SK-N-DZ (cell line): ENCODE results near the gene NNMT.

Experiments
- DNase-seq: peaks from one replicate; pipeline ENCODE4 v3.0.0-alpha.2; 2015; ENCODE audit warnings: low spot score

Gene NNMT

DNA sequence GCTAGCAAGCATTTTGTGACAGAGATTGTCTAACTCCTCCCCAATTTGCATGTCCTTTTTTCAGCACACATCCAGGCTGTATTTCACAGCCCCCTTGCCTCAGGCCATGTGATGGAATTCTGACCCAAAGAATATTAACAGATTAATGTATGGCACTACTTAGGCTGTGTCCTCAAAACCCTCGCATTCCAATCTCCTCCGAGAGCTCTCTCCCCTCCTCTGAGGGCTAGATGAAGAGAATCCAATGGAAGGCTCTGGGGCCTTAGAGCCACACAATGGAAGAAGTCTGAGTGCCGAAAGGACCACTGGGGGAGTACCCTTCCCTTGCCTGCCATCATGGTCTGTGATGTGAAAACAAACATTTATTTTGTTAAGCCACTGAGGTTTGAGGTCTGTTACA is 13.7 kb upstream of the NNMT start:
- no peak for DNase-seq

DNA sequence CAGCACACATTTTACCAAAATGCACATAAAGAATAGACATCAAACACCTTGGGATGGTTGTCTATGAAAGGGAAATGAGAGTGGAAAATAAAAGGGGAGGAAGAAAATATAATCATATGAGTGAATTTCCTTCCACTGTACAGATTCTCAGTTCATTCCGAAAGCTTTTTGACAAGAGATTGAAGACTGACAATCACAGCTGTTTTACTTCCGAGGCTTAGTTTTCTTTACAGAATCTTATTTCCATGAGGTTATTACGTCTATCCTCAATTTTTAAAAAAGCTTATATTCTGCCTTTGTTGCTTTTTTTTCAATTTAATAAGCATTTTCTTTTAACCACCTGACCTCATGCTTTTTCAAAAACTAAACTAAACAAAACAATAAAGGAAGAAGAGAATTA is 12.8 kb upstream of the NNMT start:
- DNase-seq: no peak

DNA sequence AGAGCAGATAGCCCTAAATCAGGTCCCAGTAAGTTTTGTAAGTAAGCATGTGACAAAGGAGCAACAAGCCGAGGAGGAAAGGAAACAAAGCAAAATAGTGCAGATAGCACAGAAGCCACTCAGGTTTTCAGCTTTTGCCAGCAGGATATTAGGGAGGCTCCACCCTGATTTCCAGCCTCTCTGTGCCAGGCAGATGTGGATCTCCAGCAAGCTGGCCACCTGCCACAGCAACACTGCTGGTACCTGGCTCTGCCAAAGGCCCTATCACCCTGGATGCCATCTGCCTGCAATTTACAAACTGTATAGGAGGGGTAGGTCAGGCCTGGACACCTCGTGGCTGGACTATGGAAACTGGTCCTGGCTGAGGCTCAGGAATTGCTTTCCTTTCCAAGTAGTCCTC is 12.2 kb upstream of the NNMT start:
- no peak for DNase-seq

DNA sequence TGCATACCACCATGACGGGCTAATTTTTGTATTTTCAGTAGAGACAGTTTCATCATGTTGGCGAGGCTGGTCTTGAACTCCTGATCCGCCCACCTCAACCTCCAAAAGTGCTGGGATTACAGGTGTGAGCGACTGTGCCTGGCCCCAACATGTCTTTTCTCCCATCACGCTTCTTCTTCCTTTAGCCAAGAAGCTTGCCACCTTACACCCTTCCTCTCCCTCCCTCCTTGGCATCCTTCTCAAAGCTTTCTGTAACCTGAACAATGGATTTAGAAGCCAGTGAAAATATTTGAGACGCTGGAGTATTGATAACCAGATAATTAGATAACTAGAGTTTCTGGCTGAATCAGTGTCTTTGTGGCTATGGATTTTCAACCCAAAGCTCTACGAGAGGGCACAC is 11.3 kb upstream of the NNMT start:
- no peak for DNase-seq

DNA sequence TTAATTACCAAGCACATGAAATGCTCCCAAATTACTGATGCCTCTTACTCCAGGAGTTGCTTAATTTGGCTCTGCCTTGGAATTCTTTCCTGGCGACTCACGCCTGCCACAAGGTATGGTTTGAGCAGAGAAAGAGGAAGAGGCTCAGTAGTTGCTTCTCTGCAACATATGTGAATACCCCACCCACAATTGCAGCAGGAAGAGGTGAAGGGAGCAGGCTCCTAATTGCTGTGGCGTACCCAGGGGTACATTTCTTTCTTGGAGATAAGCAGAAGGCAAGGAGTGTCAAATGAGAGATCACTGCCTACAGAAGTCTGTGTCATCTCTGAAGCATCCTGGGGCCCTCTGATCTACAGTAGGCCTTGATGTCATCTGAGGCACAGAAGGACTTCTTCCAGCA is 10.6 kb upstream of the NNMT start:
- no peak for DNase-seq

DNA sequence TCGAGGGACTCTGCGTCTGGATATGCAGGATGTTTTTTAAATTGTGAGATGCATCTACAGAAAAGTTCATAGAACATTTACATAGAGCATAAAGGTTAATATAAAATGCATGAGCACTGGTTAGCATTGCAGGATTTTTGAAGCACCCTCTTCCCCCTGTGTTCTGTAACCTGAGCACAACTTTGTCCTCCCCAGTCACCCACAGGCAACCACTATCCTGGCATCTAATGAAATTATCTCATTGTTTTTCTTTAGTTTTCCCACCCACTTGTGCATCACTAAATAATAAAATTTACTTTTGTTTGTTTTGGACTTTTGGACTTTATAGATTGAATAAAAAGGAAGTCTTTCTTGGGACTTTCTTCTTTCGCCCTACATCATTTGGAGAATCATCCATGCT is 10.0 kb upstream of the NNMT start:
- no peak for DNase-seq

DNA sequence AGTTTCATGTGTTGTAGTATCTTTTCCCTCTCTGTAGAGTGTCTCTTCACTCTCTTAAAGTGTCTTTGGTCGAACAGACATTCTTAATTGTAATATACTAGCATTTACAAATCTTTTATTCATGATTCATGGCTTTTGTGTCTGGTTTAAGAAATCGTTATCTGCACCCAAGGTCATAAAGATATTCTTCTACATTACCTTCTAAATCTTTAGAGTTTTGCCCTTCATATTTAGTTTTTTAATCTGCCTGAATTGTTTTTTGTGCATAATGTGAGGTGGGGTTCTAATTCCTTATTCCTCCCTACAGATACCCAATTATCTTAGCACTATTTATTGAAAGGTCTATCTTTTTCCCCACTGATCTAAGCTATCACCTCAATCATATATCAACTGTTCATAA is 9.0 kb upstream of the NNMT start:
- DNase-seq: no peak

DNA sequence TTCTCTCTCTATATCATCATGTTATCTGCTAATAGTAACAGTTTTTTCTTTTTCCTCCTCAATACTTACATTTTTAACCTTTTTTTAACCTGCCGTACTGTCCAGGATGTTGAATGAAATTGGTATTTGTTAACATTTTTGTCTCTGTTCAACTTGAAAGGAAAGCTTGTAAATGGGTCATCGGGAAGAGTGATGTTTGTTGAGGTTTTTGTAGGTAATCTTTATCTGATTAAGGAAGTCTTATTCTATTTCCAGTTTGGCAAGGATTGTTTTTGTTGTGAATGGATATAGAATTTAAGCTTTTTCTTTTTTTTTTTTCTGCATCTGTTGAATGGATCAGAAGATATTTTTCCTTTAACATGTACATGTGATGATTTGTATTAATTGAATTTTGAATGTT is 8.1 kb upstream of the NNMT start:
- DNase-seq: no peak

DNA sequence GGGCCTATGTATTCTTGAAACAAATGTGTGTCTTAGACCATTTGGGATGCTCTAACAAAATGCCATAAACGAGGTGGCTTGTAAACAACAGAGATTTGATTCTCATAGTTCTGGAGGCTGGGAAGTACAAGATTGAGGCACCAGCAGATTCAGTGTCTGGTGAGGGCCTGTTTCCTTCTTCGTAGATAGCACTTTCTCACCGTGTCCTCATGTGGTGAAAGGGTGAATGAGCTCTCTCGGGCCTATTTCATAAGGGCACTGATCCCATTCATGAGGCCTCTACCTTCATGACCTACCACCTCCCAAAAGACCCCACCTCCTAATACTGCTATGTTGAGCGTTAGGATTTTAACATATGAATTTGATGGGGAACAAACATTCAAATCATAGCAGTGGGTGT is 6.4 kb upstream of the NNMT start:
- no peak for DNase-seq

DNA sequence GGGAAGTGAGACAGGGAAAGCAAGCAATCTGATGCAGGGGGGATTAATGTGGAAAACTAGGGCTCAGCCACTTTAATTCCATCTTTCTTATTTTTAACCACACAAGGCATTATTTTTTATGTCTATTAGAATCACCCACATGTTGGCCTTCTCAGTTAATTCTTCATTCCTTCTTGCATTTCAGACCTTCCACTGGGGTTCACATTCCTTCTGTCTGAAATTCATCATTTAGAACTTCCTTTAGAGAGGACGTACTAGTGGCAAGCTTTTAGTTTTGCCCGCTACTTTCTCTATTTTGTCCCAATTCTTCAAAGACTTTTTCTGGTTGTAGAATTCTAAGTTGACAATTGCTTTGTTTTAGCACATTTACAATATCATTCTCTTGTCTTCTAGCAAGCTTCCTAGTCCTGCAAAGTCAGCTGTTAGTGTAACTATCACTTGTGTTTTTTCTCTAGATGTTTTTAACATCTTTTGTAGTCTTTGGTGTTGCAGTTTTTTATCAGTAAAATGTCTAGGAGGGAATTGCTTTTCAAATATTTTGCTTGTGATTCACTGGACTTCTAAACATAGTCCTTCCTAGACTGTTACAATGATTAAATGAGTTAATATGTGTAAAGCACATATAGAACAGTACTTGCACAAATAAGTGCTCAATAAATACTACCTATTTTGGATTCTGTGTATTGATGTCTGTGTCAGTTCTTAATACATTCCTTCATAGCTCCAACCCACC is 5.5 kb upstream of the NNMT start:
- DNase-seq: no peak

DNA sequence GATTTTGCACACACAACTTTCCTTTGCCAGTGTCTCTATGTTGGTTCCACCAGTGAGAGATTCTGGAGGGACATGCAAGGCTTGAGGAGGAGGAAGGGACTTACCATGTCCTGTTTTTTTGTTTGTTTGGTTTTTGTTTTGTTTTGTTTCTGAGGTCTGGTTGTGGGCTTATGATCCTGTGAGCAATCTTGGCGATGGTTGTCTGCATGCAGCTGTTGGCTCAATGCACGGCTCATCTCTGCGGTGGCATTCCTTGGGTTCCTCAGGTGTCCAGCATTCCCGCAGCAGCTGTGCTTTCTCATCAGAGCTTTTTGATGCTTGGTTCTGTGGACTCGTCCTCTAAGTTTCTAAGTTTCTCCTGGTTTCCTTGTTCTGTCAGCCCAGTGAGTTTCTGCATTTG is 4.8 kb upstream of the NNMT start:
- no peak for DNase-seq

DNA sequence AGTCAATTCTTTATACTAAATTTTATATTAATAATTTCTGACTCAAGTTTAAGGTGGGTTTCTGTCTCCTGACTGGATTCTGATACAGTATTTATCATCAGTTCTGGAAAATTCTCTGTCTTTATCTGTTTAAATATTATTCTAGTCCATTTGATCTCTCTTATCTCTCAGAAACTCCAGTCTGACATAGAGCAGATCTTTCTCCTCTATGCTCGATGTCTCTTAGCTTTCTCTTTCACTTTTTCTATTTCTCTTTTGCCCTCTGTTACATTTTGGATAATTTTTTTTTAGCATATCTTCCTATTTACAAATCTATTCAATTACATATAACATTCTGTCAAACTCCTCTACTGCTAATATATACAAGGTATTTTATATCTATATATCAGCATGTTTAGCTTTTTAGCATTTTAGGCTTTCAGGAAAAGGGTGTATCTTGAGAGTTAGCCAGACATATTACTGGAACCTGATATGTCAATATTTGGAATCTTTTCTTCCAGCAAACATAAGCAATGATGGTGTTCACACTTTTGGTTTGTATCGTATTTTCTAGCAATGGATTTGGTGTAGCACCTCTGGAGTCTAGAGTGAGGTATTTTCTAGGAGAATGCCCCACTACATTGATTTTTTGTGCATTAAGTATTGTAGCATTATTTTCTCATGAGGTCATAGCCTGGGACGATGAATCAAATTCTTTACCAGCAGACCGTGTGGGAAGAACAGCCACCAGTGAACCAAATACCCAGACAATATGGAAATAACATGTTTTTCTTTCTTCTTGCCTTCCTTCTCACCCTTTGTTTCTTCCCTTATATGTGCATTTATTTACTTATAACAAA is 4.1 kb upstream of the NNMT start:
- DNase-seq: no peak

DNA sequence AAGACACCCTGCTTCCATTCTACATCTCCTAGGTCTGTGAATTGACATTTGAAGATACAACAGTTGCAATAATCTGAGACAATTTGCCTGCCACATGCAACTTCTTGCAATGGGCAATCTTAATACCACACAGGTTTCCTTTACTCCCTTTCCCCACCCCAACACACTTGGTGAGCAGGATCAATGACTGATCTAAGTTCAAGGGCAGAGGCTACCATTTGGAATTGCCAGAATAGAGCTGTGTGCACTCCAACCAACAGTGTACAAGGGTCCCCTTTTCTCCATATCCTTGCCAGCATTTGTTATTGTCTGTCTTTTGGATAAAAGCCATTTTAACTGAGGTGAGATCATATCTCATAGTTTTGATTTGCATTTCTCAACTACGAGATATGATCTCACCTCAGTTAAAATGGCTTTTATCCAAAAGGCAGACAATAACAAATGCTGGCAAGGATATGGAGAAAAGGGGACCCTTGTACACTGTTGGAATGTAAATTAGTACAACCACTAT is 2.9 kb upstream of the NNMT start:
- DNase-seq: no peak

DNA sequence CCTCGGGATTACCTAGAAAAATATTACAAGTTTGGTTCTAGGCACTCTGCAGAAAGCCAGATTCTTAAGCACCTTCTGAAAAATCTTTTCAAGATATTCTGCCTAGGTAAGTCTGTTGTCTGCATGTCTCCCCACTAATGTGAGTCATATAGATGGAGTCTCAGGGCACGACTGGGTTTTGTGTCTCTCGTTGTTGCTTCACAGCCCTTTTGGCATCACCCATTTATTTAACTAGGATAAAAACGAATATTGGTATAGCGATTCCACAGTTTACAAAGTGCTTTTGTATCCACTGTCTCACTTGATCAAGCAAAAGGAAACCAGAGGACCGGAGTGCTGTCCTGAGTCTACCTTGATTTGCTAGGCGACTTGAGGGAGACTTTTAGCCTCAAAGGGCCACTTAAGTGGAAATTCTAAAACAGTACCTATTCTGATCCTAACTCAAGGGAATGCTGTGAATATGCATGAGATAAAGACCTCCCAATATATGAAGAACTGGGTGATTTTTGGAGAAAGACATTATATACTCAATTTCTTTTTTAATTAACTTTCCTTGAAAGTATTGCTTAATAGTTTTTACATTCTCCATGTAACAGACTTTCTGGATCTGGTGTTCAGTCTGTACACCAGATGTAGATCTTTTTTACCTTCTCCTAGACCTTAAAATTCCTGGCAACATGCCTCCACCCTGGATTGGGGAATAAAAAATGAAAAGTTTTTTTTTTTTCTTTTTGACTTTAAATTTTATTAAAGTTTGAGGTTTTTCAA is 590 bp downstream of the NNMT start:
- no peak for DNase-seq

DNA sequence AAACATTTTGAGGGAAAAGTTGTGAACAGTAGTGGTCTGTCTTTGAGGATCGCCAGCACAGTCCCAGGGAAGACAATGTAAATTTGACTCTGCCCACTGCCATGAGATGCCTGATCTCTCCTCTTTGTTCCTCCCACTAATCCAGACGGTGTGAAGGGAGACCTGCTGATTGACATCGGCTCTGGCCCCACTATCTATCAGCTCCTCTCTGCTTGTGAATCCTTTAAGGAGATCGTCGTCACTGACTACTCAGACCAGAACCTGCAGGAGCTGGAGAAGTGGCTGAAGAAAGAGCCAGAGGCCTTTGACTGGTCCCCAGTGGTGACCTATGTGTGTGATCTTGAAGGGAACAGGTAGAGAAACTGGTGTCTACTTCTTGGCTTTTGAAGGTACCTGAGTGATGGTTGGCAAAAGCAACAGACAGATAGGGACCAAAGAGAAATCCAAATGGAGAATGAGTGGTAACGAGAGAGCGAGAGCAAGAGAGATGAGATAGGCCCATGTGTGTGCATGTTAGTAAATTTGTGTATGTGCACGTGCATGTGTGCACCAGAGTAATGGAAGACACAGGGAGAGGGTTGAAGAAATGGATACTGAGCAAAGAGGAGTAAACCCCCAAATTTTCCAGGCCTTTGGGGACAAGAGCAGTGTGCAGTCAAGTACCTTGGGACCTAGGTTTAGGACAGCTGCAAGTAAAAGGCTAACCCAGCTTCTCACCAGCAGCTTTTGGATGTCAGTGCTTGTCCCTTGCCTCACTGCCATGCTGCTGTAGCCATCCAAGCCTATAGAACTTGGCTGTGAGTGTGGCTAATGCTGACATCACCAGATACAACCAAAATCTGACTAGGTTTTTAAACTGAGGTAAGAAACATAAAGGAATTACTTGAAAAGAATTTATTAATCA is 1.9 kb downstream of the NNMT start:
- no peak for DNase-seq

DNA sequence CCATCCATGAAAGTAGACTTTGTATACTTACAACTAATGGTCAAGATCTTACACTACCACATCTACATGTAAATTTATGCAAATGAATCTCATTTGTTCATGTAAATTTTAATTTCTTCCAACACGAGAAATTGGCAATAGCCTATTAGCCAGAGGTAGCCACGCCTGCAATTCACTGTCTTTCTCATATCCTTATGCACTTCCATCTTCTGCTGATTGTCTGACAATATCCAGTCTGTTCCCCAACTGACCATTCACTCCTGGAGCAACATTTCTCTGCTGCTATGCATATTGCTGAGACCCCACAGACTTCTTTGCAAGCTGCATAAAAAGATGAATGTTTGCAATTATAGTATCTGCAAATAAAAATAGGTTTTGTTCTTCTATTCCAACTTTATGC is 2.5 kb downstream of the NNMT start:
- DNase-seq: no peak

DNA sequence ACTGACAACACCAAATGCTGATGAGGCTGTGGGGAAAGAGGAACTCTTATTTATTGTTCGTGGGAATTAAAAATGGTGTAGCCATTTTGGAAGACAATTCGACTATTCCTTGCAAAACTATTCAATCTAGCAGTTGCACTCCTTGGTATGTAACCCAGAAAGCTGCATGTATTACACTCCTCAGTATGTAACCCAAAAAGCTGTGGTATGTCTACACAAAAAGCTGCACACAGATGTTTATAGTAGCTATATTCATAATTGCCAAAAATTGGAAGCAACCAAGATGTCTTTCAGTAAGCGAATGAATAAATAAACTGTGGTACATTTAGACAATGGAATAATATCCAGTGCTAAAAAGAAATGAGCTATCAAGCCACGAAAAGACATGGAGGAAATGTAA is 4.9 kb downstream of the NNMT start:
- DNase-seq: no peak

DNA sequence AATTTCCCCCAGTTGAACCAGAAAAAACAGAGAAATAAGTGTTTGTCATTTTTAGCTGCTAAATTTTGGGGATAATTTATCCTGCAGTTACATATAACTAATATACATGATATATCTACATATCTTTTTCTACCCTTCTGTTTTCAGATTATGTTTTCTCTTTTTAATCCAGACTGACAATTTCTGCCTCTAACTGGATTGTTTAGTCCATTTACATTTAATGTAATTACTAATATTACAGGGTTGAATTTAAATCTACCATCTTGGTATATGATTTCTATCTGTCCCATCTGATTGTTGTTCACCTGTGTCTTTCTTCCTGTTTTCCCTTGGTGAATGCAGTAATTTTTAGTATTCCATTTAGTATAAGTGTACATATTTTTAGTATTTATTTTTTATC is 5.7 kb downstream of the NNMT start:
- DNase-seq: no peak

DNA sequence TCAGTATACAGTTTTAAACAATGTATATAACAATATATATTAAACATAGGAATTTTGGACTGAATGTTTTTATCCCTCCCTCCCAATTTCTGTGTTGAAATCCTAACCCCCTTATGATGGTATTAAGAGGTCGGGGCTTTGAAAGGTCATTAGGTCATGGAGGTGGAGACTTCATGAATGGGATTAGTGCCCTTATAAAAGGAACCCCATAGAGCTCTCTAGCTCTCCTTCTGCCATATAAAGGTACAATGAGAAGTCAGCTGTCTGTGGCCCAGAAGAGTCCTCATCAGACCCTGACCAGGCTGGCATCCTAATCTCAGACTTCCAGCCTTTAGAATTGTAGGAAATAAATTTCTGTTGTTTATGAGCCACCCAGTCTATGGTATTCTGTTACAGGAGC is 6.5 kb downstream of the NNMT start:
- no peak for DNase-seq

DNA sequence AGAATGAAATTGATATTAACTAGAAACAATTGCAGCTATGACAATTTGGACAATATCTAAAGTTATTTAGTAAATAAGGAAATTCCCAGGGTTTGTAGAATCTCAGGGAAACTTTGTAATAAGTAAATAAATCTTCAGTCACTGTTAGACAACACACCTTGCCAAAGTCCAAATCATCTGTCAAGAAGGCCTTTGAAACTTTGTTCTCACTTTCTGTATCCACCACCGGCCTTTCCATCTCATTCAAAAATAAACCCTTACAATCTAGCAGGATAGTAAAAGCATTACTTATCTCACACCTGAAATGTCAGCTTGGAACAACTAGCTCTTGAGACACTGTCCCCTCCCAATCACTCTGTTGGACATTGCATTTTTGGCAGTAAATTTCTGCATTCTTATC is 7.9 kb downstream of the NNMT start:
- DNase-seq: no peak

DNA sequence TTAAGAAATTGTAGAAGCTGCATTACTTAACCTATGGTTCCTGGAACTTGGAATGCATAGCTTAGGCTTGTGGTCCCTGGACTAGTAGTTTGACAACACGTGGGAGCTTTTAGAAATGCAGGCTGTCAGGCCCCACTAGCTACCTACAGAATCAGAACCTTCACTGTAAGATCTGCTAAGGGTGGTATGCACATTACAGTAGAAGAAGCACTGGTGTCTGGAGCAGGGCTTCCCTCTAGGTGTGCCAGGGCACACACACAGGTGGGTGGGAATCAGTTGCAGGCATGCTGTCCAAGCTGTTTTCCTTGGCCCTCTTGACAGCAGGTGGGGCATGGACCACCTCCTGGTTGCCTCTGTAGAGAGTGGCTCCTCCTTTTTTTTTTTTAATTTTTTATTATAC is 8.8 kb downstream of the NNMT start:
- no peak for DNase-seq
